ENCODE data around the gene CSTPP1.

Gene CSTPP1

GRCh38 chr11:46900091-46900746 is 36.3 kb upstream of the CSTPP1 start:
- TF ChIP-seq CTCF (IDR thresholded peaks at IDR 0.05): no peak
- TF ChIP-seq ZFX (IDR thresholded peaks at IDR 0.05; ENCODE audit: borderline replicate concordance): no peak

GRCh38 chr11:46901156-46901555 is 35.4 kb upstream of the CSTPP1 start:
- no peak overlapping the region for H3K27ac ChIP-seq
- no peak for TF ChIP-seq ZFX (IDR thresholded peaks at IDR 0.05; ENCODE audit: borderline replicate concordance)

More at GRCh38 chr11:46900091-46900746, 36.3 kb upstream of the CSTPP1 start:
- no peak overlapping the region for H3K27ac ChIP-seq

- H3K27ac ChIP-seq: no peak overlapping the region
- TF ChIP-seq CTCF (IDR thresholded peaks at IDR 0.05) (no peak), ZFX (IDR thresholded peaks at IDR 0.05; ENCODE audit: borderline replicate concordance) (no peak)
Observed at GRCh38 chr11:46902694-46903093, 33.9 kb upstream of the CSTPP1 start.

GRCh38 chr11:46903846-46904245 is 32.7 kb upstream of the CSTPP1 start:
- H3K27ac ChIP-seq: no peak overlapping the region
- TF ChIP-seq ZFX (IDR thresholded peaks at IDR 0.05; ENCODE audit: borderline replicate concordance): no peak
- TF ChIP-seq CTCF (IDR thresholded peaks at IDR 0.05): no peak

GRCh38 chr11:46905806-46906205 is 30.8 kb upstream of the CSTPP1 start:
- TF ChIP-seq CTCF (IDR thresholded peaks at IDR 0.05) (no peak), ZFX (IDR thresholded peaks at IDR 0.05; ENCODE audit: borderline replicate concordance) (no peak)
- H3K27ac ChIP-seq: no peak overlapping the region

- no peak for TF ChIP-seq ZFX (IDR thresholded peaks at IDR 0.05; ENCODE audit: borderline replicate concordance)
- no peak for TF ChIP-seq CTCF (IDR thresholded peaks at IDR 0.05)
- no peak overlapping the region for H3K27ac ChIP-seq
Observed at GRCh38 chr11:46906609-46907041, 29.9 kb upstream of the CSTPP1 start.

GRCh38 chr11:46907606-46908005 is 29.0 kb upstream of the CSTPP1 start:
- no peak for TF ChIP-seq CTCF (IDR thresholded peaks at IDR 0.05)
- no peak overlapping the region for H3K27ac ChIP-seq

Measured in 22Rv1 (cell line).